ENCODE measurements around the gene PDE7B. TPM values are rescaled to one million over a fixed set of nuclear protein-coding genes. Genes with fewer than 3 reads are reported as not detected.

Gene PDE7B
- total and polyA plus RNA-seq, 4 donors: 0.75 to 5.2 (median 1.3) TPM

DNA sequence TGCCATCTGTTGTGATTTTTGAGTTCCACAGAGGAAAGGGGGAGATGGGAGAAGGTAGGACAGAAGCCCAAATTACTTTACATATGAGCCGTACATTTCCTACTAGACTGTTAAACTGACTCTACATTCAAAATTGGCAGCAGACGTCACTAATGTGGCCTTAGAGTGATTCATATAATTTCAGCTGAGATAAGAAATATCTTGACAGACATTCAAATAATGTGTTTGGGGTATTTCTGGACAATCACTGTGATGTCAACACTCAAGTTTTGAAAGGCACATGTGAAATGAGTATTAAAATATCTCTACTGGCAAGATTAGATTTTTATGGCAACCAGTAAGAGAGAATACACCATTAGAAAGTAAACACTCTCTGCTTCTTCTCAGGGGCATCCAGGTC lies 294.6 kb downstream of the PDE7B start:
- Histone ChIP-seq H3K27me3 (ENCODE audit: control insufficient read depth in 4 of 4, insufficient read depth in 4 of 4, low read length in 3 of 4) (no peaks in the 10 kb centered on the region), H3K36me3 (ENCODE audit: control insufficient read depth in 4 of 4, insufficient read depth in 3 of 4, low read depth in 1 of 4, low read length in 3 of 4) (no peaks in the 10 kb centered on the region), H3K27ac (ENCODE audit: low read depth in 1 of 2, low read length in 2 of 2) (no peak overlapping the region), H3K4me1 (ENCODE audit: control insufficient read depth in 4 of 4, insufficient read depth in 4 of 4, low read length in 3 of 4) (peaks cover 0 to 5% (median 0%) of the 10 kb centered on the region in 4 donors), H3K4me3 (ENCODE audit: low read depth in 1 of 3, low read length in 3 of 3) (no peak overlapping the region), H3K9me3 (ENCODE audit: control insufficient read depth in 4 of 4, low read length in 3 of 4) (no peaks in the 10 kb centered on the region), H3K9ac (ENCODE audit: low read depth in 1 of 2, low read length in 2 of 2) (no peak overlapping the region)
- no peak for TF ChIP-seq NR2F2 (IDR thresholded peaks at IDR 0.05)
- TF ChIP-seq, protein P1, sequence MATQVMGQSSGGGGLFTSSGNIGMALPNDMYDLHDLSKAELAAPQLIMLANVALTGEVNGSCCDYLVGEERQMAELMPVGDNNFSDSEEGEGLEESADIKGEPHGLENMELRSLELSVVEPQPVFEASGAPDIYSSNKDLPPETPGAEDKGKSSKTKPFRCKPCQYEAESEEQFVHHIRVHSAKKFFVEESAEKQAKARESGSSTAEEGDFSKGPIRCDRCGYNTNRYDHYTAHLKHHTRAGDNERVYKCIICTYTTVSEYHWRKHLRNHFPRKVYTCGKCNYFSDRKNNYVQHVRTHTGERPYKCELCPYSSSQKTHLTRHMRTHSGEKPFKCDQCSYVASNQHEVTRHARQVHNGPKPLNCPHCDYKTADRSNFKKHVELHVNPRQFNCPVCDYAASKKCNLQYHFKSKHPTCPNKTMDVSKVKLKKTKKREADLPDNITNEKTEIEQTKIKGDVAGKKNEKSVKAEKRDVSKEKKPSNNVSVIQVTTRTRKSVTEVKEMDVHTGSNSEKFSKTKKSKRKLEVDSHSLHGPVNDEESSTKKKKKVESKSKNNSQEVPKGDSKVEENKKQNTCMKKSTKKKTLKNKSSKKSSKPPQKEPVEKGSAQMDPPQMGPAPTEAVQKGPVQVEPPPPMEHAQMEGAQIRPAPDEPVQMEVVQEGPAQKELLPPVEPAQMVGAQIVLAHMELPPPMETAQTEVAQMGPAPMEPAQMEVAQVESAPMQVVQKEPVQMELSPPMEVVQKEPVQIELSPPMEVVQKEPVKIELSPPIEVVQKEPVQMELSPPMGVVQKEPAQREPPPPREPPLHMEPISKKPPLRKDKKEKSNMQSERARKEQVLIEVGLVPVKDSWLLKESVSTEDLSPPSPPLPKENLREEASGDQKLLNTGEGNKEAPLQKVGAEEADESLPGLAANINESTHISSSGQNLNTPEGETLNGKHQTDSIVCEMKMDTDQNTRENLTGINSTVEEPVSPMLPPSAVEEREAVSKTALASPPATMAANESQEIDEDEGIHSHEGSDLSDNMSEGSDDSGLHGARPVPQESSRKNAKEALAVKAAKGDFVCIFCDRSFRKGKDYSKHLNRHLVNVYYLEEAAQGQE (IDR thresholded peaks at IDR 0.05): no peak
- TF ChIP-seq YY1 (IDR thresholded peaks at IDR 0.05): no peak
- DNase-seq (ENCODE audit: low spot score): no peak
- 80% methylated on average over 2 of the region's 2 CpGs for WGBS

DNA sequence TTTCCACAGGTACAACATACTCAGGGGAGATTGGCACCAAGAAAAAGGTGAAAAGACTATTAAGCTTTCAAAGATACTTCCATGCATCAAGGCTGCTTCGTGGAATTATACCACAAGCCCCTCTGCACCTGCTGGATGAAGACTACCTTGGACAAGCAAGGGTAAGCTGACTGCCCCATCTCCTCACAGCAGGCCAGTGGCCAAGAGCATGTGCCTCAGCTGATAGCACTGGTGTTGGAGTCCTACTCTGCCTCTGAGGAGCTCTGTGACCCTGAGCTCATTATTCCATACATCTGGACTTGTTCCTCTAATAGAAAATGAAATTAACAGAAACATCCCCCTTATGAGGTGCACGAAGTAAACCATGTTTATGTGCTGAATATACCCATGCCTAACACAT lies 295.8 kb downstream of the PDE7B start:
- no peaks in the 10 kb centered on the region for H3K9me3 ChIP-seq (ENCODE audit: control insufficient read depth in 4 of 4, low read length in 3 of 4)
- 91% methylated on average over 2 of the region's 2 CpGs for WGBS

More for the DNA sequence above, 295.8 kb downstream of the PDE7B start:
- DNase-seq (ENCODE audit: low spot score): no peak
- TF ChIP-seq ATF3 (IDR thresholded peaks at IDR 0.05) (no peak), CTCF (IDR thresholded peaks at IDR 0.05; ENCODE audit: low read depth, low read length, missing input control) (no peak), MAX (IDR thresholded peaks at IDR 0.05) (no peak), FOXA2 (IDR thresholded peaks at IDR 0.05) (no peak), NR2F2 (IDR thresholded peaks at IDR 0.05) (no peak), RAD21 (IDR thresholded peaks at IDR 0.05) (no peak), JUND (IDR thresholded peaks at IDR 0.05) (no peak), GABPA (IDR thresholded peaks at IDR 0.05 in 1 of 2, conservative IDR thresholded peaks at IDR 0.05 in 1 of 2) (no peak), FOXA1 (IDR thresholded peaks at IDR 0.05) (no peak), TAF1 (conservative IDR thresholded peaks at IDR 0.05) (no peak), YY1 (IDR thresholded peaks at IDR 0.05) (no peak)
- TF ChIP-seq, protein P2, sequence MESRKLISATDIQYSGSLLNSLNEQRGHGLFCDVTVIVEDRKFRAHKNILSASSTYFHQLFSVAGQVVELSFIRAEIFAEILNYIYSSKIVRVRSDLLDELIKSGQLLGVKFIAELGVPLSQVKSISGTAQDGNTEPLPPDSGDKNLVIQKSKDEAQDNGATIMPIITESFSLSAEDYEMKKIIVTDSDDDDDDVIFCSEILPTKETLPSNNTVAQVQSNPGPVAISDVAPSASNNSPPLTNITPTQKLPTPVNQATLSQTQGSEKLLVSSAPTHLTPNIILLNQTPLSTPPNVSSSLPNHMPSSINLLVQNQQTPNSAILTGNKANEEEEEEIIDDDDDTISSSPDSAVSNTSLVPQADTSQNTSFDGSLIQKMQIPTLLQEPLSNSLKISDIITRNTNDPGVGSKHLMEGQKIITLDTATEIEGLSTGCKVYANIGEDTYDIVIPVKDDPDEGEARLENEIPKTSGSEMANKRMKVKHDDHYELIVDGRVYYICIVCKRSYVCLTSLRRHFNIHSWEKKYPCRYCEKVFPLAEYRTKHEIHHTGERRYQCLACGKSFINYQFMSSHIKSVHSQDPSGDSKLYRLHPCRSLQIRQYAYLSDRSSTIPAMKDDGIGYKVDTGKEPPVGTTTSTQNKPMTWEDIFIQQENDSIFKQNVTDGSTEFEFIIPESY (IDR thresholded peaks at IDR 0.05): no peak
- Histone ChIP-seq H3K9ac (ENCODE audit: low read depth in 1 of 2, low read length in 2 of 2) (no peak overlapping the region), H3K4me1 (ENCODE audit: control insufficient read depth in 4 of 4, insufficient read depth in 4 of 4, low read length in 3 of 4) (peaks cover 0 to 5% (median 0%) of the 10 kb centered on the region in 4 donors), H3K36me3 (ENCODE audit: control insufficient read depth in 4 of 4, insufficient read depth in 3 of 4, low read depth in 1 of 4, low read length in 3 of 4) (no peaks in the 10 kb centered on the region), H3K27me3 (ENCODE audit: control insufficient read depth in 4 of 4, insufficient read depth in 4 of 4, low read length in 3 of 4) (no peaks in the 10 kb centered on the region), H3K27ac (ENCODE audit: low read depth in 1 of 2, low read length in 2 of 2) (no peak overlapping the region), H3K4me3 (ENCODE audit: low read depth in 1 of 3, low read length in 3 of 3) (no peak overlapping the region)
